ENCODE data around the gene GRIK3. TPM values are rescaled to one million over a fixed set of nuclear protein-coding genes. Genes with fewer than 3 reads are reported as not detected.

Gene GRIK3
- total RNA-seq, 1 experiment from 2014 or later: not detected

- Histone ChIP-seq H3K36me3 (ENCODE audit: low read depth, low read length) (no peaks in the 10 kb centered on the region), H3K9me2 (replicated peaks; ENCODE audit: low read length) (no peaks in the 10 kb centered on the region), H3K4me1 (ENCODE audit: insufficient read depth, low read length) (no peaks in the 10 kb centered on the region), H3K79me2 (ENCODE audit: low read length) (no peaks in the 10 kb centered on the region), H3K9me3 (ENCODE audit: low read length) (no peaks in the 10 kb centered on the region), H3K27ac (ENCODE audit: low read length) (no peak overlapping the region), H3K9ac (ENCODE audit: low read length) (no peak overlapping the region), H2AFZ (ENCODE audit: low read length) (no peak overlapping the region), H3K4me2 (ENCODE audit: low read length) (no peak overlapping the region), H3F3A (ENCODE audit: low read length, unreplicated experiment) (no peaks in the 10 kb centered on the region), H4K20me1 (ENCODE audit: low read length) (no peaks in the 10 kb centered on the region), H3K4me3 (ENCODE audit: low read length) (no peak overlapping the region), H3K27me3 (ENCODE audit: low read length) (peaks cover 7% of the 10 kb centered on the region; the same call in 1 of the 2 replicates)
- DNase-seq: no peak
- intact Hi-C loops (cut with micrococcal nuclease): no loop called here
- no TSS peak for BruUV-seq (replicated peaks)
- no peak for ATAC-seq
- TF ChIP-seq EZH2 (IDR thresholded peaks at IDR 0.05; ENCODE audit: low read length, unreplicated experiment) (no peak), CTCF (conservative IDR thresholded peaks at IDR 0.05; ENCODE audit: low read depth, low read length) (no peak), EZH2phosphoT487 (IDR thresholded peaks at IDR 0.05; ENCODE audit: borderline replicate concordance, low read length) (no peak)
- POLR2A ChIA-PET (ENCODE audit: unreplicated experiment): no interaction called here
- CTCF ChIA-PET: no interaction called here
These were observed 111.5 kb downstream of the GRIK3 start for GRCh38 chr1:36922593-36923426.

GRCh38 chr1:36922071-36922470 lies 112.2 kb downstream of the GRIK3 start:
- Histone ChIP-seq H3K4me2 (ENCODE audit: low read length) (no peak overlapping the region), H2AFZ (ENCODE audit: low read length) (no peak overlapping the region), H3K9me2 (replicated peaks; ENCODE audit: low read length) (no peaks in the 10 kb centered on the region), H3F3A (ENCODE audit: low read length, unreplicated experiment) (no peaks in the 10 kb centered on the region), H3K9me3 (ENCODE audit: low read length) (no peaks in the 10 kb centered on the region), H3K36me3 (ENCODE audit: low read depth, low read length) (no peaks in the 10 kb centered on the region), H3K27me3 (ENCODE audit: low read length) (0 out of 2 replicates have a peak, but pooled peaks cover 7% of the 10 kb centered on the region), H3K27ac (ENCODE audit: low read length) (no peak overlapping the region), H3K4me1 (ENCODE audit: insufficient read depth, low read length) (no peaks in the 10 kb centered on the region), H3K9ac (ENCODE audit: low read length) (no peak overlapping the region), H3K79me2 (ENCODE audit: low read length) (no peaks in the 10 kb centered on the region), H3K4me3 (ENCODE audit: low read length) (no peak overlapping the region), H4K20me1 (ENCODE audit: low read length) (no peaks in the 10 kb centered on the region)
- no TSS peak for BruUV-seq (replicated peaks)
- ATAC-seq: no peak
- no peak for TF ChIP-seq EZH2phosphoT487 (IDR thresholded peaks at IDR 0.05; ENCODE audit: borderline replicate concordance, low read length)
- no peak for TF ChIP-seq EZH2 (IDR thresholded peaks at IDR 0.05; ENCODE audit: low read length, unreplicated experiment)
- TF ChIP-seq CTCF (conservative IDR thresholded peaks at IDR 0.05; ENCODE audit: low read depth, low read length): no peak
- no peak for DNase-seq
- CTCF ChIA-PET: no interaction called here
- intact Hi-C loops (cut with micrococcal nuclease): no loop called here
- POLR2A ChIA-PET (ENCODE audit: unreplicated experiment): no interaction called here

GRCh38 chr1:36920801-36921405 lies 113.4 kb downstream of the GRIK3 start:
- ChIA-PET POLR2A (ENCODE audit: unreplicated experiment) (no interaction called here), CTCF (no interaction called here)
- Histone ChIP-seq H3K27me3 (ENCODE audit: low read length) (0 out of 2 replicates have a peak, but pooled peaks cover 7% of the 10 kb centered on the region), H3F3A (ENCODE audit: low read length, unreplicated experiment) (no peaks in the 10 kb centered on the region), H3K36me3 (ENCODE audit: low read depth, low read length) (no peaks in the 10 kb centered on the region), H3K9ac (ENCODE audit: low read length) (no peak overlapping the region), H2AFZ (ENCODE audit: low read length) (no peak overlapping the region), H4K20me1 (ENCODE audit: low read length) (no peaks in the 10 kb centered on the region), H3K9me3 (ENCODE audit: low read length) (no peaks in the 10 kb centered on the region), H3K79me2 (ENCODE audit: low read length) (no peaks in the 10 kb centered on the region), H3K4me3 (ENCODE audit: low read length) (no peak overlapping the region), H3K9me2 (replicated peaks; ENCODE audit: low read length) (no peaks in the 10 kb centered on the region), H3K4me1 (ENCODE audit: insufficient read depth, low read length) (no peaks in the 10 kb centered on the region), H3K27ac (ENCODE audit: low read length) (no peak overlapping the region), H3K4me2 (ENCODE audit: low read length) (no peak overlapping the region)
- TF ChIP-seq EZH2phosphoT487 (IDR thresholded peaks at IDR 0.05; ENCODE audit: borderline replicate concordance, low read length) (no peak), CTCF (conservative IDR thresholded peaks at IDR 0.05; ENCODE audit: low read depth, low read length) (no peak), EZH2 (IDR thresholded peaks at IDR 0.05; ENCODE audit: low read length, unreplicated experiment) (no peak)
- no TSS peak for BruUV-seq (replicated peaks)
- ATAC-seq: no peak
- no peak for DNase-seq
- intact Hi-C loops (cut with micrococcal nuclease): no loop called here
